Cardiac muscle cell (in vitro differentiated cells and primary cell): ENCODE data around the gene KRT27. TPM values are rescaled to one million over a fixed set of nuclear protein-coding genes. Genes with fewer than 3 reads are reported as not detected.

ENCODE experiments used
- DNase-seq, 2 donors: peaks; one replicate each; pipeline versions ENCODE4 v3.0.0 to v3.0.0-alpha.2; 2010 to 2017; ENCODE audit warnings: low read depth in 1 of 2, low spot score in 1 of 2
- H3K27ac ChIP-seq: fragments of 200-600 bp; sonication (generic); 2 replicates; pipeline ENCODE4 v1.5.1; 2016
- H3K27me3 ChIP-seq: fragments of 200-600 bp; sonication (generic); 2 replicates; pipeline ENCODE4 v1.6.0; 2016; ENCODE audit warnings: control low read depth
- H3K36me3 ChIP-seq: fragments of 200-600 bp; sonication (generic); 2 replicates; pipeline ENCODE4 v1.5.1; 2016; ENCODE audit warnings: control low read depth
- H3K4me1 ChIP-seq: fragments of 200-600 bp; sonication (generic); 2 replicates; pipeline ENCODE4 v1.8.1; 2017; ENCODE audit warnings: low read depth, mild to moderate bottlenecking, mixed run types
- H3K4me3 ChIP-seq: fragments of 200-600 bp; sonication (generic); 2 replicates; pipeline ENCODE4 v1.5.1; 2016; ENCODE audit warnings: mild to moderate bottlenecking
- H3K9me3 ChIP-seq: fragments of 200-600 bp; sonication (generic); 2 replicates; pipeline ENCODE4 v1.5.1; 2017; ENCODE audit warnings: low read depth, mild to moderate bottlenecking, control low read depth
- CTCF ChIP-seq: IDR thresholded peaks from 2 replicates; pipeline ENCODE4 v1.5.1; 2012; ENCODE audit warnings: low read depth, mild to moderate bottlenecking, low read length
- polyA plus RNA-seq: library from polyadenylated mRNA; unstranded; fragments of >200 nt; fragmentation: Nextera tagmentation; extraction: Ambion mirVana; gene quantifications from 2 replicates; pipeline ENCODE4 v1.2.1, GENCODE V29; 2016
- total RNA-seq: library from RNA; depleted of rRNA; stranded (reverse); fragments of >200 nt; gene quantifications from 2 replicates; pipeline ENCODE4 v1.2.3, GENCODE V29; 2016

KRT27 gene
- total and polyA plus RNA-seq, 2 experiments from 2014 or later, result not detected

DNA sequence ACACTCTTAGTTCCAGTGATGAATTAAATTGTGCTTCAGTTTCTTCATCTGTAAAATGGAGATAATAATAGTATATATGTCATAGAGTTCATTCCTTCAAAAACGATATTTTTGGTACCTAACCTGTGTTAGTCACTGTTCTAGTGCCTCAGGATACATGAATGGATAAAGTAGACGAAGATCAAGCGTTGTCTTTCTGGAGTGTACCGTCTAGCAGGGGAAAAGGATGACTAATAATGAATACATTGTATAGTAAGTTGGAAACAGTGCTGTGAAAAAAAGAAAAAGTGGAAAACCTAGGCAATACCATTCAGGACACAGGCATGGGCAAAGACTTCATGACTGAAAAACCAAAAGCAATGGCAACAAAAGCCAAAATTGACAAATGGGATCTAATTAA is 31.5 kb upstream of the KRT27 start:
- peaks cover 71% of the 10 kb centered on the region for H3K27me3 ChIP-seq
- H3K27ac ChIP-seq, result no peak overlapping the region
- peaks cover 5% of the 10 kb centered on the region for H3K4me1 ChIP-seq
- H3K4me3 ChIP-seq, result no peak overlapping the region
- no peak for TF ChIP-seq CTCF
- no peaks in the 10 kb centered on the region for H3K36me3 ChIP-seq
- no peaks in the 10 kb centered on the region for H3K9me3 ChIP-seq
- no peak for DNase-seq

DNA sequence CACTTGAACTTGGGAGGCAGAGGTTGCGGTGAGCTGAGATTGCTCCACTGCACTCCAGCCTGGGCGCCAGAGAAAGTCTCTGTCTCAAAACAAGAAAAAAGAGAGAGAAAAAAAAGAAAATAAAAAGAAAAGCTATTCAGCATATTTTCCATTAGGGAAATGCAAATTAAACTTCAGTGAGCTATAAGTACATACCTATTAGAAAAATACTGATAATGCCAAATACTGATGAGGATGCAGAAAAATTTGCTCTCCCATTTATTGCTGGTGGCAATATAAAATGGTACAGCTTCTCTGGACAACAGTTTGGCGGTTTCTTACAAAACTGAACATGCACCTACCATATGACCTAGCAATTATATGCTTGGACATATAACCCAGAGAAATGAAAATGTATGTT is 30.3 kb upstream of the KRT27 start:
- Histone ChIP-seq H3K9me3 (no peaks in the 10 kb centered on the region), H3K4me3 (no peak overlapping the region), H3K36me3 (no peaks in the 10 kb centered on the region), H3K27me3 (peaks cover 83% of the 10 kb centered on the region), H3K27ac (no peak overlapping the region), H3K4me1 (no peaks in the 10 kb centered on the region)
- TF ChIP-seq CTCF, result no peak
- DNase-seq, result no peak

- no peaks in the 10 kb centered on the region for H3K4me1 ChIP-seq
- H3K9me3 ChIP-seq, result no peaks in the 10 kb centered on the region
- H3K4me3 ChIP-seq, result no peak overlapping the region
- H3K36me3 ChIP-seq, result no peaks in the 10 kb centered on the region
- peaks cover 99% of the 10 kb centered on the region for H3K27me3 ChIP-seq
- TF ChIP-seq CTCF, result no peak
- DNase-seq, result no peak
- no peak overlapping the region for H3K27ac ChIP-seq
Observed at GRCh38 chr17:40810494-40810893, 28.1 kb upstream of the KRT27 start.

GRCh38 chr17:40809721-40810421 is 27.5 kb upstream of the KRT27 start:
- no peaks in the 10 kb centered on the region for H3K36me3 ChIP-seq
- peak in 1 of 2 donors; percentile 33 for DNase-seq
- no peaks in the 10 kb centered on the region for H3K4me1 ChIP-seq
- H3K9me3 ChIP-seq, result no peaks in the 10 kb centered on the region
- H3K4me3 ChIP-seq, result no peak overlapping the region
- TF ChIP-seq CTCF, result no peak
- H3K27ac ChIP-seq, result no peak overlapping the region
- H3K27me3 ChIP-seq, result peaks cover 97% of the 10 kb centered on the region

GRCh38 chr17:40806131-40806530 is 23.8 kb upstream of the KRT27 start:
- Histone ChIP-seq H3K27ac (no peak overlapping the region), H3K9me3 (no peaks in the 10 kb centered on the region), H3K27me3 (peaks cover 83% of the 10 kb centered on the region), H3K36me3 (no peaks in the 10 kb centered on the region), H3K4me1 (no peaks in the 10 kb centered on the region), H3K4me3 (no peak overlapping the region)
- no peak for TF ChIP-seq CTCF
- DNase-seq, result no peak
